DMS 273 (cell line): ENCODE results near the gene ARNT2.

Experiments used
- DNase-seq: peaks from one replicate; lab custom pipeline; 2025; ENCODE audit not compliant: unreplicated experiment; lab: John Stamatoyannopoulos, UW

ARNT2 gene

GRCh38 chr15:80588801-80589200 is 184.6 kb downstream of the ARNT2 start:
- no peak for DNase-seq

DNA sequence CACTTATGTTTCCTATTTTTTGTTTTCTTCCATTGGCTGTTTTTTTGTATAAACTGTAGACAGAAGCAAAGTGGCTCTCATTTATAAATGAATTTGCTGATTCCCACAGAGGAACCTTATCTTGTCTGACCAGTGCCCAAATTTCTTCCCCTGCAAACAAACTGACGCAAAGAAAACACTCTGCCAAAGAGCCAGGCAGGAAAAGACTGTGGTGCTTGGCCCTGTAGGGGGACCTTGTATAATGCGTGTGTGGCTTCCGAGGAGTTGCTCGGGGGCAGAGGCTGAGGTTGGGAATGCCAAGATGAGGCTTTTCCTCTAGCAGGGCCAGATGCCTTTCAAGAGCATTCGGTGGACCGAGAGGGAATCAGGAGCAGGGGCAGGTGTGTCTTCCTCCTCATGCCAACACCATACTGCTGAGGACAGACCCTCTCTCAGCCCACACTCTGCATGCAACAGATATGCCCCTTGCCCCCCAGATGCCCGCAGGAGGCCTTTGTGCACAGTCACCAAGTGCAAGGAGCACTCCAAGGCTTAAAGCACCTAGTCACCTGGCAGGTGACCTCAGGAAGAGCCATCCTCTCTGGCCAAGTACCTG is 186.7 kb downstream of the ARNT2 start:
- DNase-seq: no peak

GRCh38 chr15:80591471-80591870 is 187.3 kb downstream of the ARNT2 start:
- no peak for DNase-seq

GRCh38 chr15:80591938-80592825 is 188.0 kb downstream of the ARNT2 start:
- DNase-seq: no peak

DNA sequence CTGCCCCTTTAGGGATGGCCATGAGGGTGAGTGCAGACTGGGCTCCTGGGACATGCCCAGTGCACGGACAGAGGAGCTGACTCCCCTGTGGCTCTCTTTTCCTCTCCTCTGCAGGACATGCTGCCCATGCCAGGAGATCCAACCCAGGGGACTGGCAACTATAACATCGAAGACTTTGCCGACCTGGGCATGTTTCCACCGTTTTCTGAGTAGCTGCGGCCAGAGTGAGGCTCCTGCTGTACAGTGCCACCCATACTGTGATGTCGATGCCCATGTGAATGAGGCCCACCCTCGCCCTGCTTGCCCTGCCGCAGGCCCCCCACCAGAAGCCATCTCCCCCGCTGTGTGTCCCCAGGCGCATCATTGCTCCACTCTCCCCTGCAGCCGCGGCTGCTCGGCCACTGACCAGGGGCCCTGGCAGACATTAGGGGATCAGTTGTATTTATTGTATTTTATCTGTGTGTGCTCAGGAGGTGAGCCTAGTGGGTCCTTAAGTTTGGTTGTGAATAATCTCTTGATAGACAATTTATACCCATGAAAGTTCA is 189.4 kb downstream of the ARNT2 start:
- no peak for DNase-seq

DNA sequence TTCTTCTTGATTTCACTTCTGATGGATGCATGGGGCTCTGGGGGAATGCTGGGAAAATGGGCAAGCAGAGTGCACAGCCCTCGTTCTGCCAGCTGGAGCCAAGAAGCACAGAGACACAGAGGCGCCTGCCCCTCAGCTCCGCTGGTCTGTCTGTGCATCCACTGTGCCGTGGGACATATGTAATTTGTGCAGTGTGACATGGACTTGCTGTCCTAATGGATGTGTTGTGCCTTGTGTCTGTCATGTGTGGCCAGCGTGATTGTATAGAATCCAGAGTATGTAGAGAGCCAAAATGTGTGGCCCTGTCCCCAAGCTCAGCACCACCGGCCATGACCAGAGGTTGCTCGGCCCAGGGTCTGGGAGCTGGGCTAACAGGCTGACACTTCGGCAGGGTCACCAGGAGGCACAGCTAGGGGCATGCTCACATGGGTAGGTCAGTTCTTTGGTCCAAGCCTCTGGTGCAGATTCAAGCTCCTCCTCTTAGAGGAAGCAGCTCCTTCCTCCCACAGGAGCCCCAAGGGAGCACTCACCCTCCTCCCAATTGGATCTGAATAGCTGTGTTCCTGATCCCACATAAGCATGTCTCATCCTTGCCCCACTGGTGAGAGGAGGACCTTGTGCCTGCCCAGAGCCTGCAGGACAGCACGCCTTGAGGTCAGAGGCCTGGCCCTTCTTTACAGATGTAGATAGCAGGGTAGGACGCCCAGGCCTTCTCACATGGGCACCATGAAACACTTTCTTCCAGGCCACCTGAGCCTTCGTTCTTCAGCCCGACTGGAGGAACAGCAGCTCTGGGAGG is 190.1 kb downstream of the ARNT2 start:
- DNase-seq: no peak

- peak; percentile 3 for DNase-seq
These were observed 191.2 kb downstream of the ARNT2 start for GRCh38 chr15:80595396-80595795.

GRCh38 chr15:80596521-80596976 is 192.4 kb downstream of the ARNT2 start:
- no peak for DNase-seq

DNA sequence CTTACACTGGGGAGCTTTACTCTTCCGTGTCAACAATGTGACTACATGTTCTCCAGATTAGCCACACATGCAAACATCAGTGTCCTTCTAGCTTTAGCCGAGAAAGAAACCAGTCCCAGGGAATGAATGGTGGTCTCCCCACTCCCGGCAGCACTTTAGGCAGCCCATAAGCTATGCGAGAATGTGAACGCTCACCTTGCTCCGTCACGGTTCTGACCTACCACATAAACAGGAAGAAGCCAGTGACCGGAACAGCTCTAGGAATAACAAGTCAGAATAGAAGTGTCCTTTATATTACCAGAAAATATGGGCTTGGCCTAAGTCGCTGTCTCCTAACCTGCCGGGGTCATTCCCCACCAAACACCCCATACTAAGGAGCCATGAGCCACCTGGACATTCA is 192.9 kb downstream of the ARNT2 start:
- DNase-seq: no peak

DNA sequence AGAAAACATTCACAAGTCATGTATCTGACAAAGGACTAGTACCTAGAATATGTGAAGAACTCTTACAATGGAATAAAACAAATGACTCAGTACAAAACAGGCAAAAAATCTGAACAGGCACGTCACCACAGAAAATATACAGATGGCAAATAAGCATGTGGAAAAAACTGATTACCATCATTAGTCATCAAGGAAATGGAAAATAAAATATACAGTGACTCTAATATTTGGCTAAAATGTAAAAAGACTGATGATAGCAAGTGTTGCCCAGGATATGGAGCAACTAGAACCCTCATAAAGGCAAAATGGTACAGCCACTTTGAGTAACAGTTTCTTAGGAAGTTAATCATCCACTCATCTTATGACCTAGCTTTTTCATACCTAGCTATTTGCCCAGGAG is 195.2 kb downstream of the ARNT2 start:
- no peak for DNase-seq

GRCh38 chr15:80600626-80601025 is 196.4 kb downstream of the ARNT2 start:
- DNase-seq: no peak

DNA sequence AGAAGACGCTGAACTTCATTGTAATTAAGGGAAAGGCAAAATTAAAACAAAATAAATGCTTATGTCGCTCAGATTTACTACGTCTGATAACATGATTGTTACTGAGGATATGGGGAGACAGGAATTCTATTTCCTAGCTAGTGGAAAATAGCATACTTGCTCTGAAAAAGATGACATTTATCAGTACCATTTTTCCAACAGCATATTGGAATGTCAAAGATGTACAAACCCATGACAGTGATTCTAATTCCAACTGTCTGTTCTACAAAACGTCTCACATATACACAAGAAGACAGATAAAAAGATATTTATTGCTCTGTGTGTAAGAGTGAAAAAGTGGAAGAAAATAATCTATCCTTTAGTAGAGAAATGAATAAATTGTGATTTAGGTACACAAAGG is 197.1 kb downstream of the ARNT2 start:
- no peak for DNase-seq

- DNase-seq: no peak
These were observed 200.7 kb downstream of the ARNT2 start for GRCh38 chr15:80604583-80605575.

DNA sequence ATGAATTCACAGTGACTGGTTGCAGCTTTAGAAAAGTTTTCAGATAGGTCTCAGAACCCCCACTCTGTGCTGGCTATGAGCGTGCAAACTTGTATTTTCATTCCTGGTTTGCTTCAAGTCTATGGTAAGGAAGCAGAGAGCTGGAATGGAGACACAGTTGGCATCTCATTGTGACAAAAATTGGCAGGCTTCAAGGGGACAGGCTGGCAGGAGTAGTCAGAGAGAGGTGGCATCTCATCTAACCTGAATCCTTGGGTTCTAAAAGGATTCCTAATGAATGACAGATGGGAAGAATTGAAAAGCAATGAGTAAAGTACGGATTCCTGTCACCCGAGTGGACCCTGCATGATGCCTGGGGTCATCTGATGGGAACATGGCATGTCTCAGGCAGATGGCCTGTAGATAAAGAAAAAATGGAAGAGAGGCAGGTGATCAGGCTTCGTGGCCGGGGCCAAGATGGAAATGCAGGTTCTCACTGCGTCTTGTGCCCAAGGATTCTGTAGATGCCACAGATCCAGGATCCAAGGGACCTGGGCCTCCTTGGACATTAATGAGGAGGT is 201.5 kb downstream of the ARNT2 start:
- no peak for DNase-seq

- DNase-seq: no peak
These were observed 202.4 kb downstream of the ARNT2 start for GRCh38 chr15:80606511-80607071.

GRCh38 chr15:80607287-80607980 is 203.3 kb downstream of the ARNT2 start:
- DNase-seq: no peak

DNA sequence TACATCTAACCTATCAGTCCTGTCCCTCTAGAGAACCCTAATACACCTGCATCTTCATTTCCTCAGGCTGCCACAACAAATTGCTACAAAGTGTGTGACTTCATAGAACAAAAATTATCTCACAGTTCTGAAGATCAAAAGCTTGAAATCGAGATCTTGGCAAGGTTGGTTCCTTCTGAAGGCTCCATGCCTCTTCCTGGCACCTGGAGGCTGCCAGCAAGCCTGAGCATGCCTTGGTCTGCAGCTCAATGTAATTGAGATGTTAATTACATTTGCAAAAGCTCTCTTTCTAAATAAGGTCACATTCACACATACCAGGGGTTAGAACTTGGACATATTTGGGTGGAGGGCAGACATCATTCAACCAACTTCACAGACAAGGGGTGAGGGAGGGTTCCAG is 204.5 kb downstream of the ARNT2 start:
- DNase-seq: peak; percentile 62

DNA sequence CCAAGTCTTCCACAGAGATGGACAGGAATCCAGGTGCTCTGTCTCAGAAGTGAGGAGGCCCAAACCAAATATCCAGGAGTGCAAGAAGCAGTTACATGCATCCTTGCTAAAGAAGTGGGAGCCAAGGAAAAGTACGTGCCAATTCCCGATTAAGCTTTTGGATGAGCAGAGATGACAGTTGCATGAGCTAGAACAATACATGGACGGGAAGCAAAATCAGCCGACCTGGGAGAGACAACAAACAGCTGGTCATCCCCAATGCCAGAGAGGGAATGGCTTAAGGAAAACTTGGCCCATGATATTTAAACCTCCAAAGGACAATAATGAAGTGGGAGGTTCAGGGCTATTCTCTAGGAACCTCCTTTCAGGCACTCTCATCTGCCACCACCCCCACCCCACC is 204.9 kb downstream of the ARNT2 start:
- no peak for DNase-seq

DNA sequence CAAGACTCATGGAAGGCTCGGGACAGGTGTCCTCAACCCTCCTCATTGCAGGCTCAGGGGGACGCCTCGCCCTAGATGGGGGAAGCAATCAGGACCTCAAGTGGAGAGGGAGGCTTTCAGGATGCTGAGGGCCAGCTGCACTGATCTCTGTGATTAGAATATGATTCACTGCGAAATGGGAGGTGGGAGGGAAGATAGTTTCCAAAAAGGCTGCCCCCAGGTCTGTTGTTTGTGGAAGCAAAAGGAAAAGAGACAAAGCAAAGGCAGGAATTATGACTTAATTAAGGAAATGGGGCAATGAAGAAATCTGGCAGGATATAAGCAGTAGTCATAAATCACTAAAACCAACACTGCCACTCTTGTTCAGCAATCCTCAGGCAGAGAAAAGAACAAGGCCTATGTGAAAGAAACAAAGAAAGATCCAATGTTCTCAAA is 205.3 kb downstream of the ARNT2 start:
- no peak for DNase-seq
